Measurements from ENCODE around the gene STEAP1B. TPM values are rescaled to one million over a fixed set of nuclear protein-coding genes. Genes with fewer than 3 reads are reported as not detected.

STEAP1B gene
- polyA plus RNA-seq, 1 of the 3 experiments (the other 2 are of a cell fraction): 14.7 TPM

- TF ChIP-seq PBX3 (IDR thresholded peaks at IDR 0.05): no peak
- no peak for TF ChIP-seq EZH2phosphoT487 (IDR thresholded peaks at IDR 0.05; ENCODE audit: borderline replicate concordance, low read depth)
These were observed 87.9 kb downstream of the STEAP1B start (continued) for GRCh38 chr7:22411977-22412693.

GRCh38 chr7:22406715-22407114 is 93.3 kb downstream of the STEAP1B start:
- Histone ChIP-seq H3K79me2 (ENCODE audit: insufficient read depth) (no peaks in the 10 kb centered on the region), H2AFZ (ENCODE audit: low read depth) (no peak overlapping the region), H3K36me3 (replicated peaks in 1 of 2; ENCODE audit: control insufficient read depth in 1 of 2, insufficient read depth in 2 of 2, low read length in 1 of 2) (no peaks in the 10 kb centered on the region), H4K20me1 (ENCODE audit: insufficient read depth) (no peaks in the 10 kb centered on the region), H3K9me2 (no peaks in the 10 kb centered on the region), H3K27me3 (ENCODE audit: insufficient read depth) (no peaks in the 10 kb centered on the region), H3K27ac (ENCODE audit: low read depth in 2 of 2, low read length in 1 of 2) (no peak overlapping the region), H3K4me2 (no peak overlapping the region), H3K9me3 (no peaks in the 10 kb centered on the region), H3K4me3 (ENCODE audit: low read depth in 2 of 2, low read length in 1 of 2) (no peak overlapping the region), H3F3A (replicated peaks; ENCODE audit: insufficient read depth) (peaks cover 5% of the 10 kb centered on the region), H3K4me1 (ENCODE audit: control insufficient read depth in 1 of 2, insufficient read depth in 2 of 2, low read depth in 1 of 2, low read length in 1 of 2) (peaks cover 0 to 11% of the 10 kb centered on the region in 2 experiments; a peak in 3 of 4 replicates), H3K9ac (no peak overlapping the region)
- TF ChIP-seq RFX5 (IDR thresholded peaks at IDR 0.05; ENCODE audit: low read length) (no peak), FOXJ3 (CRISPR knock-in tag; IDR thresholded peaks at IDR 0.05) (no peak), RXRA (IDR thresholded peaks at IDR 0.05; ENCODE audit: borderline replicate concordance, low read depth) (no peak), GATA2 (CRISPR knock-in tag; IDR thresholded peaks at IDR 0.05) (no peak), MEF2A (IDR thresholded peaks at IDR 0.05; ENCODE audit: borderline replicate concordance, low read depth) (no peak), USF2 (IDR thresholded peaks at IDR 0.05; ENCODE audit: borderline replicate concordance, low read depth, low read length) (no peak), RAD21 (IDR thresholded peaks at IDR 0.05; ENCODE audit: low read length) (no peak), NFIC (IDR thresholded peaks at IDR 0.05; ENCODE audit: borderline replicate concordance) (no peak), TCF12 (IDR thresholded peaks at IDR 0.05) (no peak)
- DNase-seq: no peak
- ChIA-PET POLR2A (no interaction called here), CTCF (interaction anchor here (0.6 kb wide), 1 partner anchor 1344 kb away, joined by 3 read pairs; no protein-coding TSS in a partner anchor)
- 93% methylated on average over 4 of the region's 4 CpGs for WGBS (ENCODE audit: low lambda C conversion rate)

GRCh38 chr7:22404421-22405023 is 95.5 kb downstream of the STEAP1B start:
- Histone ChIP-seq H2AFZ (ENCODE audit: low read depth) (no peak overlapping the region), H3F3A (replicated peaks; ENCODE audit: insufficient read depth) (peaks cover 12% of the 10 kb centered on the region), H3K36me3 (replicated peaks in 1 of 2; ENCODE audit: control insufficient read depth in 1 of 2, insufficient read depth in 2 of 2, low read length in 1 of 2) (no peaks in the 10 kb centered on the region), H3K27me3 (ENCODE audit: insufficient read depth) (no peaks in the 10 kb centered on the region), H3K9me2 (no peaks in the 10 kb centered on the region), H3K4me3 (ENCODE audit: low read depth in 2 of 2, low read length in 1 of 2) (no peak overlapping the region), H3K9me3 (no peaks in the 10 kb centered on the region), H3K79me2 (ENCODE audit: insufficient read depth) (no peaks in the 10 kb centered on the region), H3K4me1 (ENCODE audit: control insufficient read depth in 1 of 2, insufficient read depth in 2 of 2, low read depth in 1 of 2, low read length in 1 of 2) (peaks cover 0 to 11% of the 10 kb centered on the region in 2 experiments; a peak in 3 of 4 replicates), H3K4me2 (no peak overlapping the region), H3K9ac (no peak overlapping the region), H4K20me1 (ENCODE audit: insufficient read depth) (no peaks in the 10 kb centered on the region), H3K27ac (ENCODE audit: low read depth in 2 of 2, low read length in 1 of 2) (no peak overlapping the region)
- TF ChIP-seq RXRA (IDR thresholded peaks at IDR 0.05; ENCODE audit: borderline replicate concordance, low read depth) (no peak), FOXM1 (IDR thresholded peaks at IDR 0.05; ENCODE audit: low read depth) (no peak), EP300 (IDR thresholded peaks at IDR 0.05; ENCODE audit: borderline replicate concordance in 1 of 2, low read depth in 1 of 2, low read length in 1 of 2) (no peak), USF2 (IDR thresholded peaks at IDR 0.05; ENCODE audit: borderline replicate concordance, low read depth, low read length) (no peak), NRF1 (IDR thresholded peaks at IDR 0.05; ENCODE audit: low read depth, low read length) (no peak), SIN3A (IDR thresholded peaks at IDR 0.05; ENCODE audit: borderline replicate concordance, low read depth, low read length) (no peak), TAF1 (IDR thresholded peaks at IDR 0.05; ENCODE audit: borderline replicate concordance, low read depth, low read length) (no peak), YY1 (IDR thresholded peaks at IDR 0.05; ENCODE audit: low read depth) (no peak), ELF1 (IDR thresholded peaks at IDR 0.05) (no peak), RFX5 (IDR thresholded peaks at IDR 0.05; ENCODE audit: low read length) (no peak), TCF12 (IDR thresholded peaks at IDR 0.05) (no peak)
- 69% methylated on average over 3 of the region's 3 CpGs for WGBS (ENCODE audit: low lambda C conversion rate)
- DNase-seq: no peak
- ChIA-PET CTCF (interaction anchor here (0.7 to 0.9 kb wide), 2 partner anchors 76 to 322 kb away, joined by 3 read pairs; no protein-coding TSS in a partner anchor), POLR2A (no interaction called here)
